Stimulated activated CD4-positive, alpha-beta T cell treated with anti-CD3 and anti-CD28 coated beads, Interleukin-1b, Interleukin-23, amount 100 ng/mL, for 1 hour (primary cell): ENCODE data around the gene TSPAN33.
"Not testable (repeated sequence)": the region's sequence is repeated elsewhere in the genome, so short reads cannot be mapped to it uniquely, and the experiment has no call there.

ENCODE experiments used
- DNase-seq, 2 donors: peaks; one replicate each; pipeline ENCODE4 v3.0.0-alpha.2; 2020; ENCODE audit warnings: low read depth in 2 of 2

The TSPAN33 gene

DNA sequence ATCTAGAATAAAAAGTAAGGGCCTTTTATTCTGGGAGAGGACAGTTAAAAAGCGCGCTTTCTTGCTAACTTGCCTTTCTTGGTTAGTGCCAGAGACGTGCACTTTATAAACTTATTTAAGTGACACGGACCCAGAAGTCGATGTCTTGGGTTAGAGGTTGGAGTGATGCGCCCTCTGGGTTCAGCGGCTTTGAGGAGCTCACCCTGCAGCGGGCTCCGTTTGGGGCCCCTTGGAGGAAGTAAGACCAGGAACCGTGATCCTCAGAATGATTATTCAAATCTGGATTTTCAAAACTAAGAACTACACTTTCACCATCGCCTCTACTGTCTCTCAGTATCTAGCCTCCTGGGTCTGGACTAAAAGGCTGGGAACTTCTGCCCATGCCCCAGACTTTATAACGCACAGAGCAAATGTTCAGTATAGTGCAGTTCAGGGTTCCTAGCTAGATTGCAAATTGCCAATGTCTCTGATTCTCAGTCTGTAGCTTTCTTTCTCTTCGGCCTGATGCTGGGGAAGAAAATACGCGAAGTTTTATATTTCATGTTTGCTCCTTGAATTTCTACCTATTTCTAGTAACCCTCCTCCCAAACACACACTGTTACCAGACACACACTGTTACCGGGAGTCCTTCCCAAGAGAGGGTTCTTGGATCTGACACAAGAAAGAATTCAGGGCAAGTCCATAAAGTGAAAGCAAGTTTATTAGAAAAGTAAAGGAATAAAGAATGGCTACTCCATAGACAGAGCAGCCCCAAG is 25.4 kb downstream of the TSPAN33 start:
- DNase-seq, result no peak

DNA sequence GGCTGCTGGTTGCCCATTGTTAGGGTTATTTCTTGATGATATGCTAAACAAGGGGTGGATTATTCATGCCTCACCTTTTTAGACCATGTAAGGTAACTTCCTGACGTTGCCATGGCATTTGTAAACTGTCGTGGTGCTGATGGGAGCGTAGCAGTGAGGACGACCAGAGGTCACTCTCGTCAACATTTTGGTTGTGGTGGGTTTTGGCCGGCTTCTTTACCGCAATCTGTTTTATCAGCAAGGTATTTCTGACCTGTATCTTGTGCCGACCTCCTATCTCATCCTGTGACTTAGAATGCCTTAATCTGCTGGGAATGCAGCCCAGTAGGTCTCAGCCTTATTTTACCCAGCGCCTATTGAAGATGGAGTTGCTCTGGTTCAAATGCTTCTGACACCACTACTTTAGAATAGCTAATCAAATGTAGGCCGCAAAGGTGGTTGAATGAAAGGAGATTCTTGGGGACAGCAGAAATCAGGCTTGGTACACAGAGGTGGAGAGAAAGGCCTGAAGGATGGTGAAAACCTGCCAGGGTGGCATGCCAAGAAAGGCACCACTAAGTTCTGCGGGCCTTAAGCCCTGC is 26.0 kb downstream of the TSPAN33 start:
- no peak for DNase-seq

DNA sequence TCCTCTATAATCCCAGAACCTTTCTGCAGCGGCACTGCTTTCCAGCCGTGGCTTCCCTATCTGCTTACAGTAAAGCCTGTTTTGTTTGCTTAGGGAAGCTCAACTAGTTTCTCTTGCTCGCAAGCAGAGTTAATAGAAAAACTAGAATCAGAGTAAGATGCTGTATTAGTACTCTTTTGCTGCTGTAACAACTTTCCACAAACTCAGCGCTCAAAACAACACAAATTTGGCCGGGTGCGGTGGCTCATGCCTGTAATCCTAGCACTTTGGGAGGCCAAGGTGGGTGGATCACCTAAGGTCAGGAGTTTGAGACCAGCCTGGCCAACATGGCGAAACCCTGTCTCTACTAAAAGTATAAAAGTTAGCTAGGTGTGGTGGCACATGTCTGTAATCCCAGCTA is 29.4 kb downstream of the TSPAN33 start:
- not testable (repeated sequence) for DNase-seq

DNA sequence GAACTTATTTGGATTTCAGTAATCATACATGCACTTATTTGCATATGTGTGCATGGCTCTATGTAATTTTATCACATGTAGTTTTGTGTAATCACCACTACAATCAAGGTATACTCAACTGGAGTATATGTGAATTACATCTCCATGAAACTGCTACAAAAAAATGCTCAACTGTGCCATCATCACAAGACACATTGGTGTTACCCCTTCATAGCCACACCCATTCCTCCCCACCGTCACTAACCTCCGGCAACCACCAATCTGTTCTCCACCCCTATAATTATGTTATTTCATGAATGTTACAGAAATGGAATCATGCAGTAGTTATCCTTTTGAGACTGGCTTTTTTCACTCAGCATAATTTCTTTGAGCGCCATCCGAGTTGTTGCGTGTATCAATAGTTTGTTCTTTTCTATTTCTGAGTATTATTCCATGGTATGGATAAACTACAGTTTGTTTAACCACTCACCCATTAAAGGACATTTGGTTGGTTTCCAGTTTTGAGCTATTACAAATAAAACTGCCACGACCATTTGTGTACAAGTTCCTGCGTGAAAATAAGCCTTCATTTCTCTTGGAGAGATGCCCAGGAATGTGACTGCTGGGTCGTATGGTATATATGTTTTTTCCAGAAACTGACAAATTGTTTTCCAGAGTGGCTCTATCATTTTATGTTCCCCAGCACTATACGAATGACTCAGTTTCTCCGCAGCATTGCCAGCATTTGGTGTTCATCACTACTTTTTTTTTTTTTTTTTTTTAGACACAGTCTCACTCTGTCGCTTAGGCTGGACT is 32.6 kb downstream of the TSPAN33 start:
- no peak for DNase-seq

DNA sequence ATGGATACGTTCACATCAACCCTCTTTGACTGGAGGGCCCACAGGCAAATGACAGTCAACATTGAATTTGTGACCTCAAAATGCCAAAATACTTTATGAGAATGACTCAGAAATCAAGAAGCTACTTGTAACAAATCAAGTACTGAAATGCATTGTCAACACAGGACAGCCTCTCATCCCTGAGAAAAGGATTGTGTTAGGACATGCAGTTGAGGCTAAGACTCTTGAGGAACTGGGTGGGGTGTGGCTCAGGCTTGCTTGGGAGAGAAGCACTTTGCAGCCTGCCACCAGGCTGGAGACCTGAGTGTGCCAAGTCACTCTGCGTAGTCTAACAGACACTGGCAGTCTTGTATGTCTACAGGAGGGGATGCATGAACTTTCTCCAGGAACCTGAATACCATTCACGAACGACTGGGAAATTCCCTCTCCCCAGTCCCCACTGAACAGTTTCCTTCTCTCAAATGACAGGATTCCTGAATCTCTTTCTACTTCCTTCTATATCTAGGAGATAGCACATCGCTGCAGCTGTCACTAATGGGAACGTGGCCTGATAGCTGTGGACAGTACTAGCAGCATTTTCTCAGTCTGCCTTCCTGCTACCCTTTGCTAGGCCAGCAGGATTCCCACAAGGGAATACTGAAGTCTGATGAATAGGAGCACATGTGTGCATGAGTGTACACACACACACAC is 40.6 kb downstream of the TSPAN33 start:
- no peak for DNase-seq

DNA sequence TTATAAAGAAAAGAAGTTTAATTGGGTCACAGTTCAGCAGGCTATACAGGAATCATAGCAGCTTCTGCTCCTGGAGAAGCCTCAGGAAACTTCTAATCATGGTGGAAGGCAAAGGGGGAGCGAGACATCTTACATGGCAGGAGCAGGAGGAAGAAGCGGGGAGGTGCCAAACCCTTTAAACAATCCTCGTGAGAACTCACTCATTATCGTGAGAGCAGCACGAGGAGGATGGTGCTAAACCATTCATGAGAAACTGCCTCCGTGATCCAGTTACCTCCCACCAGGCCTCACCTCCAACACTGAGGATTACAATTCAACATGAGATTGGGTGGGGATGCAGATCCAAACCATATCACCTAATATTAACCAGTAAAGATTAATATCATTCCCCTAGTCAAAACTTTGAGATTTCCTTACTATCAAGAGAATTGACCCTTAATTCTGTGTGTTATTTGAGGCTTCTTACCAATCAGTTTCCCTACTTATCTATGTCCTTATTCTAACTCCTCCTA is 42.3 kb downstream of the TSPAN33 start:
- no peak for DNase-seq

DNA sequence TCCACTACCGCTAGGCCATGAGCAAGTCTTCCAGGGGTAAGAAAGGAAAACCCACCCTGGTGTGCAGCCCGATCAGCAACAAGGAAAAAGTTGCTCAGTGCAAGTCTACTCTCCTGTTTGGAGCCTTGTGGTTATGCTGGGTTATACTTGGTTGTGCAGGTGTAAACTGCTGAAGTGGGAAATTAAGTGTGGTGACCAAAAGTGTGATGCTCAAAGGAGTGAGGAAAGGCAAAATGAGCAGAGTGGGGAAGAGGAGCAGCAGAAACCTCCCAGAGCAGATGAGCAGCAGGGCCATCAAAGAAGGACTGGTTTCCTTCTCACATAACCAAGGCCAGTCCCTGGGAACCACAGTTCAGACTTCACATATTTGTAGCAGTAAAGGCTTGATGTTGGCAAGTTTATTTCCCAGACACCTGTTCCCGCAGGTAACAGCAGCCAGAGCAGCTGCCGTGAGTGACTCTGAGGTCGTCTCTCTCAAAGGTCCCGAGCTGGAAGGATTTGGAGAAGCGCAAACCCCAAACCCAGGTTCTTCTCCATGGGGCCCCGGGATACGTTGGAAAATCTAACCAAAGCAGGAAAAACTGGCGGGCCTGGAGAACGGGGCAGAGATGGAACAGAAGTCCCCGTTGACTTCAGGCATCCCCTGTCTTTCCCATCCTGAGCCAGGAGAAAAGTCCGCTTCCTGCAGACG is 43.3 kb downstream of the TSPAN33 start:
- DNase-seq, result no peak

DNA sequence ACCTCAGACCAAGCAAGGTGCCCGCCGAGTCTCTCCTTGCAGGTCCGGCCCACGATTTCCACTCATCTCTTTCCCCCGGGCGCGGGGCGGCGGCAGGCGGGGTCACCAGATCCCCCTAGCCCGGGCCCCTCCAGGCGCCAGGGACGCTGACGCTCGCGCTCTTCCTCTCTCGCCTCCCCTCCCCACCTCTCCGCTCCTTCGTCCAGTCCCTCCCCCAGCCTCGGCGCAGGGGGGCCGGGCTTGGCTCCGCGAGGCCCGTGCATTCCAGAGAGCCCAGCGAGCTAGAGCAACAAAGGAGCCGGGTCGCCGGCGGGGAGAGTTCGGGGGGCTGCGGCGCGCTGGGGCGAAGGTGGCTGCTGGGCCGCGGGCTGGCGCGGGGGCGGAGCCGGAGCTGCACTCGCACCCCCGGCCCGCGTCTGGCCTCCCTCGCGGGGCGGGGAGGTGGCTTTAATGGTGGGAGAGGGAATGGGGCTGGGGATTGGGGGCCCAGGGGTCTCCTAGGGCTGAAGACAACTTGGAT is 43.9 kb downstream of the TSPAN33 start, which contains the start of gene SMO:
Gene SMO (plus strand): TSS at position 262 of the 520 bp plus-strand sequence. CDS start 519 bp downstream, outside the sequence.
- DNase-seq, result no peak

DNA sequence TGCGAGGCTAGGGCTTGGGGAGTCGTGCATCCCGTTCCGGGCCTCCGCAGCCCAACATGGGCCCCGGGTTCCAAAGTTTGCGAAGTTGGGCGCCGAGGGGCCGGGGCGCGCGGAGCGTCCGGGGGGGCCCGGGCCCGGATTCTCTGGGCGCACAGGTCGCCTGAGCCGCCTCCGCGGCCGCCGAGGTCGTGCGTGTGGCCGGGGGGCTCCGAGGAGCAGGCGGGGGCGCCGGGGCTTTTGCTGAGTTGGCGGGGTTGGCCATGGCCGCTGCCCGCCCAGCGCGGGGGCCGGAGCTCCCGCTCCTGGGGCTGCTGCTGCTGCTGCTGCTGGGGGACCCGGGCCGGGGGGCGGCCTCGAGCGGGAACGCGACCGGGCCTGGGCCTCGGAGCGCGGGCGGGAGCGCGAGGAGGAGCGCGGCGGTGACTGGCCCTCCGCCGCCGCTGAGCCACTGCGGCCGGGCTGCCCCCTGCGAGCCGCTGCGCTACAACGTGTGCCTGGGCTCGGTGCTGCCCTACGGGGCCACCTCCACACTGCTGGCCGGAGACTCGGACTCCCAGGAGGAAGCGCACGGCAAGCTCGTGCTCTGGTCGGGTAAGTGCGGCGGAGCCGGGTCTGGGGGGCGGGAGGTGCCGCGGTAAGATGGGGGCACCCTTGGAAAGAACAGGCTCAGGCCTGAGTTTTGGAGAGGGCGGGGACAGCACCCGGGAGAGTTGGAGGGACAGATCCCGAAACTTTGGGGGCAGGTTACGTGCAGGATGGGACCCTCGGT is 44.6 kb downstream of the TSPAN33 start:
- no peak for DNase-seq

DNA sequence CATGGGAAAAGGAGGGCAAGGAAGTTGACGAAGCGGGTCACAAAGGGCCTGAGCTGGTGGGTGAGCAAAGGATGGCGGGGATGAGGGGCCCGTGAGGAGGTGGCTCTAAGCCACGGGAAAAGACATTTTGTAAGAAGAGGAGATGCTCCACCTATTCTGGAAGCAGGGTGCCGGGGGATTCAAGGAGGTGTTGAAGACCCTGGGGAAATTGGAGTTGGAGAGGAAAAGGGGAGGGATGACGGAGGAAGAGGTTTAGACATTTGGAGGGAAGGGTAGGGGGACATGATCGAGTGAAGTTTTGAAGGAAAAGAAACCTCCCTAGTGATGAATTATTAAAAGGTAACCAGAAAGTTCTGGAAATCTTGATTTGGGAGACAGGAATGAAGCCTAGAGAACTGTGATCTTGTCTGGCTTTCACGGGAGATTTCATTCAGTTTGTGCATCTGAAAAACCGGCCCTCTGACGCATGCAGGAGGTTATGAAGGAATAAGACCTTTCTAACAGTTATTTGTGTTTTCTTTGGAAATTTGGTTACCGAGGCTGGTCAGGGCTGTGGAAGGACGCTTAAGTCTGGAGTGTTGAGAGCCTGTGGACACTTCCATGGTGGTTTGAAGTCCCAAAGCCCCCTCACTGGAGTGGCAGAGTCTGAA is 45.3 kb downstream of the TSPAN33 start:
- DNase-seq, result no peak

DNA sequence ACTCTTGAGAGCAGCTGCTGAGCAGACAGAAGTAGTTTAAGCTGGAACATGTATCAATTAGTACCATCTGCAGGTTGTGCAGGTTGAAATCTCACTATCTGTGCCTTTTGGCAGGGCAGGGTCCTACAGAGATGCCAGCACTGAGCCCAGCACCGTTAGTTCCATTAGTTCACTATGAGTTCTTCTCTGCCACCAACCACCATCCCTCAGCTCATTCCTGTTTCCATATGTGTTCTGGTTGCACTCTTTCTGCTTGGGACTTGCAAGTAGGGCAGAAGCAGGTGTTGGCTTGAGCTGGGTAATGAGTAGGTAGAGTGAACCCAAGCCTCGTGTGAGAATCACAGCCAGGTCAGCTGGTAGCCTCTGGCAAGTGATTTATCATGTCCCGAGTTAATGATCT is 46.8 kb downstream of the TSPAN33 start:
- DNase-seq, result no peak

DNA sequence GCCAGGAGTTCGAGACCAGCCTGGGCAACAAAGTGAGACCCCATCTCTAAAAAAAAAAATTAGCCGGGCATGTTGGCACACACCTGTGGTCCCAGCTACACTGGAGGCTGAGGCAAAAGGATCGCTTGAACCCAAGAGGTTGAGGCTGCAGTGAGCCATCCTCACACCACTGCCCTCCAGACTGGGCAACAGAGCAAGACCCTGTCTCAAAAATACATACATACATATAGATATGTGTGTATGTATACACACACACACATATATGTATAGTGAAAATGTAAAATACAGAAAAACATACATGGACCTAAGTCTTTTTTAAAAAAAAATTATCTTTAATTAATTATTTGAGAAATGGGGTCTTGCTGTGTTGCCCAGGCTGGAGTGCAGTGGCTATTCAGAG is 49.4 kb downstream of the TSPAN33 start:
- DNase-seq, result no peak

DNA sequence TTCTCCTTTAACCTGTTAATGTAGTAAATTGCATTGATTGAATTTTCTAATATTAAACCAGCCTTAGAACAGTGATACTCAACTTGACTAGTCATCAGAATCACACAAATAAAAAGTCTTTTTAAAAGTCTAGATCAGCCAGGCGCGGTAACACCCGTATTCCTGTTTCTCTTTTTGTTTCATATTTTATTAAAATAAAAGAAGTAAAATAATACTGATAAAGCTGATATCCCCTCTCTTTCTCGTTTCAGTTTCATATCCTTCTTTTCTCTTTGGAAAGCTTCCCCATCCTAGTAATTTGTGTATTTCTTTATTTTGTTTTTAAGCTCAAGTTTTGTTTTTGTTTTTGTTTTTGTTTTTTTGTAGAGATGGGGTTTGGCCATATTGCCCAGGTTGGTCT is 53.3 kb downstream of the TSPAN33 start:
- DNase-seq, result no peak

DNA sequence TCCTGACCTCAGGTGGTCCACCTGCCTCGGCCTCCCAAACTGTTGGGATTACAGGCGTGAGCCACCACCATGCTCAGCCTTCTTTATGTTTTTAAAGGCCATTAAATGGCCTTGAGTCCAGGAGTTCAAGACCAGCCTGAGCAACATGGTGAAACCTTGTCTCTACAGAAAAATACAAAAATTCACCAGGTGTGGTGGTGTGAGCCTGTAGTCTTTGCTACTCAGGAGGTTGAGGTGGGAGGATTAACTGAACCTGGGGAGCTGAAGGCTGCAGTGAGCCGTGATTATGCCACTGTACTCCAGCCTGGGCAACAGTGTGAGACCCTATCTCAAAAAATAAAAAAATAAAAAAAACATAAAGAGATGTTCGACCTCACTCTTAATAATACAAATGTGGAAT is 54.9 kb downstream of the TSPAN33 start:
- no peak for DNase-seq

DNA sequence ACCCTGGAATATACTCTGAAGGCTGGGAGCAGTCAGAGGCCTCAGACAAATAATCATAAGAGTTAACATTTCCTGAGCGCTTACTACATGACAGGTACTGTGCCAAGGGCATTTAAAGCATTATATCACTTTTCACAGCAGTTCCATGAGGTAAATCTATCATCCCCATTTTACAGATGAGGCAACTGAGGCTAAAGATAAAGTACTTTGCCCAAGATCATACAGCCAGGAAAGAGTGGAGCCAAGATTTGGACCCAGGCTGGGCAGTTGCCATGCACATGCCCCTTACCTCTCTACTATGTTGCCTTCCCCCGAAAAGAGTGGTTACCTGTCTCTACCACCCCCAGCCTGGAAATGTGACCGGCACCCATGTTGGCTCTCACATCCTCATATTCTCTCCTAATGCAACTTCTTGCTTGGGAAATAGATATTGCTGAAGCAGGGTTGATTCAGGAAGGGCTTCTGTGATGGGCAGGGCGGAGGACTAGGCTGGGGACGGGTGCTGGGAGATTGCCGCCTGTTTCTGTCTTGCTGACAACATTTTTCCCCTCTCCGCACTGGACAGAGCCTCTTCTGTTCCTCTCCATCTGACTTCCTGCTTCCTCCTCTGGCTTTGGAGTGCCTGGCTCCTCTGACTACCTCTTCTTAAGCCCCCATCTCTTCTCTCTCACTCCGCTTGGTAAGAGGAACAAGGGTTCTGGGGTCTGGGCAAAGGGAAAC is 57.7 kb downstream of the TSPAN33 start:
- no peak for DNase-seq

DNA sequence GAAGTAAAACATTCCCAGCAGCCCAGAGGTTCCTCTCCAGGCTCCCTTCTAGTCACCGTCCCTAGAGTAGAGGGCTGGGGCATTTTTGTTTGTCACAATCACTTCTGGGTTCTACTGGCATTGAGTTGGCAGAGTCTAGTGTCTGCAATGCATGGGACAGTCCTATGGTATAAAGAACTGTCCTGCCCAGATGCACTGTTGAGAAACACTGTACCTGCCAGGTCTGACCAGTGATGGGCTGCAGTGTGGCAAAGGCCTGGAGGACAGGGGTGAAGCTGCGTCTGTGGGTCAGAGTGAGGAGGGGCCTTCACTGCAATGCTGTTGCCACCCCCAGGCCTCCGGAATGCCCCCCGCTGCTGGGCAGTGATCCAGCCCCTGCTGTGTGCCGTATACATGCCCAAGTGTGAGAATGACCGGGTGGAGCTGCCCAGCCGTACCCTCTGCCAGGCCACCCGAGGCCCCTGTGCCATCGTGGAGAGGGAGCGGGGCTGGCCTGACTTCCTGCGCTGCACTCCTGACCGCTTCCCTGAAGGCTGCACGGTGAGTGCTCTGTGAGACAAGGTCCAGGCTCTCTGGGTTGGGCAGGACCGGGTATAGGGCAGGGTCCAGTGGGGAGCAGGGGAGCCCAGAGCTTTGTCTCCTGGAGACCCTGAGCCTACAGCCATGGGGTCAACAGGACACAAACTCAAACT is 58.7 kb downstream of the TSPAN33 start:
- no peak for DNase-seq

DNA sequence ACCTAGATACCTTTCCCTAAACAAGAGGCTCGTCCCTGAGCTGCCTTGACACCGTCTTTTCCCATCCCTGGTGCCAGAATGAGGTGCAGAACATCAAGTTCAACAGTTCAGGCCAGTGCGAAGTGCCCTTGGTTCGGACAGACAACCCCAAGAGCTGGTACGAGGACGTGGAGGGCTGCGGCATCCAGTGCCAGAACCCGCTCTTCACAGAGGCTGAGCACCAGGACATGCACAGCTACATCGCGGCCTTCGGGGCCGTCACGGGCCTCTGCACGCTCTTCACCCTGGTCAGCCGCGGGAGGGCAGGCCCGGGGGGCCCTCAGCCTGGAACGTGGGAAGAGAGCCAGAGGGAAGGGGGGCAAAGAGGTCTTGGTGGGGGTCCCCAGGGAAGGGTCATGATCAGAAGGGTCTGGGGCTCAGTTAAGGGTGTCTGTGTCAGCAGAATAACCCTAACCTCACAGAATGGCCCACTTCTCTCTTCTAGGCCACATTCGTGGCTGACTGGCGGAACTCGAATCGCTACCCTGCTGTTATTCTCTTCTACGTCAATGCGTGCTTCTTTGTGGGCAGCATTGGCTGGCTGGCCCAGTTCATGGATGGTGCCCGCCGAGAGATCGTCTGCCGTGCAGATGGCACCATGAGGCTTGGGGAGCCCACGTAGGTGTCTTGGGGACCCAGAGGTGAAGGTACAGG is 60.8 kb downstream of the TSPAN33 start:
- DNase-seq, result no peak
